ENCODE results near the gene BNC2. TPM values are rescaled to one million over a fixed set of nuclear protein-coding genes. Genes with fewer than 3 reads are reported as not detected.

Gene BNC2
- total RNA-seq, 2 donors from 2014 or later = 0.99 to 1.8 TPM

- H3K27ac ChIP-seq = no peak overlapping the region
- TF ChIP-seq POLR2A (IDR thresholded peaks at IDR 0.05) = no peak
- TF ChIP-seq CTCF (IDR thresholded peaks at IDR 0.05) = no peak
- H3K4me1 ChIP-seq = no peaks in the 10 kb centered on the region
- intact Hi-C loops (cut with DNase I) = no loop called here
- no peaks in the 10 kb centered on the region for H3K36me3 ChIP-seq (replicated peaks in 1 of 2; ENCODE audit: insufficient read depth in 1 of 2, low read depth in 2 of 2)
- no peaks in the 10 kb centered on the region for H3K9me3 ChIP-seq
- no peak for ATAC-seq
- no peak overlapping the region for H3K4me3 ChIP-seq
- 45 to 47% methylated on average over 2 of the region's 2 CpGs for WGBS, 2 donors
- DNase-seq = no peak
- H3K27me3 ChIP-seq = no peaks in the 10 kb centered on the region
Observed at GRCh38 chr9:16633794-16634193, 236.7 kb downstream of the BNC2 start.

DNA sequence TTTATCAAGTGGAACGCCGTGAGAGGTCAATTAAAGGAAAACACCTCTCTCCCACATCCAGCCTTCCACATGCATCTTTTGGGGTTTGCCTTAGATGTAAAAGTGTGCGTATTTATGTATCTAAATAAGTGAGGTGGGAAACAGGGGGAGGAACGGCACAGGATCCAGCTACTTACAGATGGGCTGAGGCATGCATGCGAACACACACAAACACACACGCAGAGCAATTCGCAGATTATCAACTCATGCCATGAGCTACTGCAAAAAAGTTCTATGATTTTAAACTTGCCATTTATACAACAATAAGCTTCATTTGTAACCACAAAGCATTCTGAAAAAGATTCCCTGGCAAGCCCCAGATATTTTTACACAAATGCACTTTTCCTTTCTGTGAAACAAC is 242.1 kb downstream of the BNC2 start:
- DNase-seq (no peak), ATAC-seq (no peak)
- TF ChIP-seq POLR2A (IDR thresholded peaks at IDR 0.05) = no peak
- no peak for TF ChIP-seq CTCF (IDR thresholded peaks at IDR 0.05)
- WGBS, 2 donors = 82 to 89% methylated on average over 7 of the region's 7 CpGs
- Histone ChIP-seq H3K36me3 (replicated peaks in 1 of 2; ENCODE audit: insufficient read depth in 1 of 2, low read depth in 2 of 2) (no peaks in the 10 kb centered on the region), H3K27ac (no peak overlapping the region), H3K27me3 (no peaks in the 10 kb centered on the region), H3K4me3 (no peak overlapping the region), H3K9me3 (no peaks in the 10 kb centered on the region), H3K4me1 (no peaks in the 10 kb centered on the region)
- intact Hi-C loops (cut with DNase I) = no loop called here

DNA sequence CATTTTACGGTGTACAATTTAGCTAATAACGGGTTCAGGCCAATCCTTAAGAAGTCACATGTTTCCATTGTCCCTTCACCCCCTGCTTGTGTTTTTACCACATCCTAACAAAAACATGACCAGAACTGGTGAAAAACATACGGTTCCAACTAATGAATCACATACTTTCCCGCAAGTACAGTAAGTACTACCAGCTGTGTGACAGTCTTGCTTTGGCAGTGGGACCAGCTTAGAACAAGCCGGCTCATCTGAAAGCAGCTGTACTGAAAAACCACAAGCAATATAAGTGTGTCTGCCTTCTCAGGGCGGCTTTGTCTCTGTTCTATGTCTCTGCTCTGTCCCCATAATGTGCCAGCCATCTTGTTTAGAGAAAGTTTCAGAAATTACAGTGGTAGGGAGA is 242.5 kb downstream of the BNC2 start:
- no peaks in the 10 kb centered on the region for H3K4me1 ChIP-seq
- 77 to 80% methylated on average over 6 of the region's 6 CpGs for WGBS, 2 donors
- TF ChIP-seq CTCF (IDR thresholded peaks at IDR 0.05) (no peak), POLR2A (IDR thresholded peaks at IDR 0.05) (no peak)
- no peaks in the 10 kb centered on the region for H3K27me3 ChIP-seq
- no peak overlapping the region for H3K27ac ChIP-seq
- H3K9me3 ChIP-seq = no peaks in the 10 kb centered on the region
- intact Hi-C loops (cut with DNase I) = no loop called here
- ATAC-seq = no peak
- H3K4me3 ChIP-seq = no peak overlapping the region
- H3K36me3 ChIP-seq (replicated peaks in 1 of 2; ENCODE audit: insufficient read depth in 1 of 2, low read depth in 2 of 2) = no peaks in the 10 kb centered on the region
- peak in 2 of 4 donors; percentile 5 to 26 for DNase-seq

DNA sequence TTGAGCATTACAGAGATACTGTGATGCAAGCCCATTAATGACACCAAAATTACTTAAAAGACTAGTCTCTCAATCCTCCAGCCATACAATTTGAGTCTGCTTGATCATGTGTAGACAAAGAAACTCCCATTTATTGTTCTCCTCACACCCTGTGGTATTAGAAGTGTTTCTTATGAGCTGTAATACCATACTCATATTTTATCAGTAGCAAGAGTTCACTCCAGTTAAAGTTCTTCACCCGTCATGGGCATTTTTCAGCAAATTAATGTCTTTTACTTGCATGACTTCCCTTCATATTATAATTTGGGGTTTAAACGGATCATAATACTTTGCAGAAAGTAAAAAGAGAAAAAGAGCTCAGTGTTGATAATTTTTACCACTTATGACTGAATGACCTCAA is 242.9 kb downstream of the BNC2 start:
- no peaks in the 10 kb centered on the region for H3K36me3 ChIP-seq (replicated peaks in 1 of 2; ENCODE audit: insufficient read depth in 1 of 2, low read depth in 2 of 2)
- DNase-seq = no peak
- no peaks in the 10 kb centered on the region for H3K27me3 ChIP-seq
- H3K4me3 ChIP-seq = no peak overlapping the region
- no peak overlapping the region for H3K27ac ChIP-seq
- no peaks in the 10 kb centered on the region for H3K4me1 ChIP-seq
- WGBS, 2 donors = 65 to 69% methylated on average over 2 of the region's 2 CpGs
- ATAC-seq = no peak
- no peaks in the 10 kb centered on the region for H3K9me3 ChIP-seq
- intact Hi-C loops (cut with DNase I) = no loop called here
- TF ChIP-seq CTCF (IDR thresholded peaks at IDR 0.05) (no peak), POLR2A (IDR thresholded peaks at IDR 0.05) (no peak)

GRCh38 chr9:16626577-16627130 is 243.8 kb downstream of the BNC2 start:
- Histone ChIP-seq H3K27ac (no peak overlapping the region), H3K27me3 (no peaks in the 10 kb centered on the region), H3K36me3 (replicated peaks in 1 of 2; ENCODE audit: insufficient read depth in 1 of 2, low read depth in 2 of 2) (no peaks in the 10 kb centered on the region), H3K9me3 (no peaks in the 10 kb centered on the region), H3K4me3 (no peak overlapping the region), H3K4me1 (no peaks in the 10 kb centered on the region)
- WGBS, 2 donors = 36 to 43% methylated on average over 13 of the region's 13 CpGs
- DNase-seq (peak in 2 of 4 donors; percentile 7 to 11), ATAC-seq (peak; percentile 38)
- intact Hi-C loops (cut with DNase I) = no loop called here
- TF ChIP-seq POLR2A (IDR thresholded peaks at IDR 0.05) (no peak), CTCF (IDR thresholded peaks at IDR 0.05) (no peak)
